IMR-90 (cell line): ENCODE data around the gene PRPH2. TPM values are rescaled to one million over a fixed set of nuclear protein-coding genes. Genes with fewer than 3 reads are reported as not detected.

Experiments
- ATAC-seq: fragments of 200-7000 bp; cut with Tn5 transposase; 2 replicates; pipeline ENCODE4 v1.9.1; 2020; ENCODE audit warnings: low read depth, mild to moderate bottlenecking, moderate library complexity
- BruUV-seq: library from RNA; stranded (reverse); fragments of 400-500 nt; replicated peaks from 2 replicates; lab custom pipeline; 2021; lab: Mats Ljungman, UMichigan
- CTCF ChIA-PET: fragments of 300-600 bp; formaldehyde crosslinking; extraction: SDS; loops from one replicate; lab custom pipeline; 2021; ENCODE audit warnings: antibody characterized with exemption; lab: Yijun Ruan, JAX
- POLR2A ChIA-PET: fragments of 300-600 bp; sonication (Branson Sonifier 250); formaldehyde crosslinking; loops from one replicate; lab custom pipeline; 2022; ENCODE audit warnings: antibody characterized with exemption; ENCODE audit not compliant: unreplicated experiment; lab: Charles Lee
- DNase-seq: peaks from one replicate; pipeline ENCODE4 v3.0.0; 2013
- H2AFZ ChIP-seq: replicated peaks from 2 replicates; pipeline ENCODE3; 2013; ENCODE audit warnings: low read length, mild to moderate bottlenecking; ENCODE audit not compliant: poor library complexity
- H2AK5ac ChIP-seq: 2 replicates; pipeline ENCODE4 v1.6.1; 2013; ENCODE audit warnings: low read depth, low read length, inconsistent platforms
- H2AK9ac ChIP-seq: replicated peaks from 2 replicates; pipeline ENCODE3; 2013; ENCODE audit warnings: mild to moderate bottlenecking, low read depth, low read length, moderate library complexity; ENCODE audit not compliant: poor library complexity
- H2BK120ac ChIP-seq: 2 replicates; pipeline ENCODE4 v1.6.1; 2013; ENCODE audit warnings: low read depth, low read length, inconsistent platforms
- H2BK15ac ChIP-seq: 3 replicates; pipeline ENCODE4 v1.6.1; 2013; ENCODE audit warnings: low read depth, low read length, inconsistent platforms
- H2BK20ac ChIP-seq: 2 replicates; pipeline ENCODE4 v1.6.1; 2013; ENCODE audit warnings: low read depth, mild to moderate bottlenecking, inconsistent platforms, low read length, moderate library complexity
- H2BK5ac ChIP-seq: 2 replicates; pipeline ENCODE4 v1.6.1; 2013; ENCODE audit warnings: mild to moderate bottlenecking, low read depth, low read length, inconsistent platforms; ENCODE audit not compliant: poor library complexity, severe bottlenecking
- H3K14ac ChIP-seq: replicated peaks from 2 replicates; pipeline ENCODE4 v1.6.1; 2013; ENCODE audit warnings: low read depth, low read length, inconsistent platforms
- H3K18ac ChIP-seq: 2 replicates; pipeline ENCODE4 v1.6.1; 2013; ENCODE audit warnings: low read depth, low read length, control low read depth
- H3K23ac ChIP-seq: 2 replicates; pipeline ENCODE4 v1.6.1; 2013; ENCODE audit warnings: low read depth, low read length, inconsistent platforms
- H3K27ac ChIP-seq: 2 replicates; pipeline ENCODE4 v1.5.1; 2013; ENCODE audit warnings: mild to moderate bottlenecking, control low read depth, low read length; ENCODE audit not compliant: insufficient read depth
- H3K27me3 ChIP-seq: 2 replicates; pipeline ENCODE4 v1.6.1; 2013; ENCODE audit warnings: low read length; ENCODE audit not compliant: control insufficient read depth, insufficient read depth
- H3K36me3 ChIP-seq: 2 replicates; pipeline ENCODE4 v1.6.1; 2013; ENCODE audit warnings: low read length, mixed read lengths; ENCODE audit not compliant: control insufficient read depth, insufficient read depth
- H3K4ac ChIP-seq: 2 replicates; pipeline ENCODE4 v1.6.1; 2013; ENCODE audit warnings: low read depth, low read length, inconsistent platforms
- H3K4me1 ChIP-seq: 2 replicates; pipeline ENCODE4 v1.6.1; 2013; ENCODE audit warnings: low read length, mixed read lengths; ENCODE audit not compliant: control insufficient read depth, insufficient read depth
- H3K4me2 ChIP-seq: 2 replicates; pipeline ENCODE4 v1.6.1; 2013; ENCODE audit warnings: low read depth, mild to moderate bottlenecking, control low read depth, low read length, moderate library complexity
- H3K4me3 ChIP-seq: 2 replicates; pipeline ENCODE4 v1.5.1; 2013; ENCODE audit warnings: low read depth, mild to moderate bottlenecking, control low read depth, low read length, moderate library complexity; ENCODE audit not compliant: insufficient read depth
- H3K56ac ChIP-seq: 2 replicates; pipeline ENCODE4 v1.6.1; 2013; ENCODE audit warnings: low read length, inconsistent platforms; ENCODE audit not compliant: insufficient read depth; ENCODE audit errors: extremely low read depth
- H3K79me1 ChIP-seq, 2 experiments: 2 replicates each; pipeline ENCODE4 v1.6.1; 2013; ENCODE audit warnings: low read length in 2 of 2, inconsistent platforms in 1 of 2, low read depth in 1 of 2
- H3K9ac ChIP-seq: 2 replicates; pipeline ENCODE4 v1.6.1; 2013; ENCODE audit warnings: low read depth, low read length, control low read depth
- H3K9me1 ChIP-seq: 2 replicates; pipeline ENCODE4 v1.6.1; 2013; ENCODE audit warnings: low read length, inconsistent platforms; ENCODE audit not compliant: insufficient read depth
- H3K9me3 ChIP-seq: 2 replicates; pipeline ENCODE4 v1.6.1; 2013; ENCODE audit warnings: low read length; ENCODE audit not compliant: control insufficient read depth, insufficient read depth
- H4K20me1 ChIP-seq: 2 replicates; pipeline ENCODE4 v1.6.1; 2013; ENCODE audit warnings: low read length, inconsistent platforms; ENCODE audit not compliant: insufficient read depth
- H4K5ac ChIP-seq: 2 replicates; pipeline ENCODE4 v1.6.1; 2013; ENCODE audit warnings: mild to moderate bottlenecking, low read depth, low read length, control low read depth
- H4K8ac ChIP-seq, 2 experiments: 2 replicates each; pipeline ENCODE4 v1.6.1; 2013; ENCODE audit warnings: low read depth in 2 of 2, low read length in 2 of 2, control low read depth in 1 of 2, inconsistent platforms in 1 of 2
- H4K91ac ChIP-seq: 2 replicates; pipeline ENCODE4 v1.6.1; 2013; ENCODE audit warnings: low read depth, low read length, inconsistent platforms; ENCODE audit not compliant: insufficient read depth
- CEBPB ChIP-seq: IDR thresholded peaks from 2 replicates; pipeline ENCODE4 v1.6.1; 2012; ENCODE audit warnings: low read depth, low read length, improper control_type of control experiment
- CHD1 ChIP-seq: IDR thresholded peaks from 2 replicates; pipeline ENCODE4 v1.6.1; 2012; ENCODE audit warnings: low read depth, low read length, improper control_type of control experiment
- MAZ ChIP-seq: IDR thresholded peaks from 2 replicates; pipeline ENCODE4 v1.6.1; 2012; ENCODE audit warnings: low read depth, mild to moderate bottlenecking, low read length, improper control_type of control experiment, moderate library complexity, borderline replicate concordance
- MXI1 ChIP-seq: IDR thresholded peaks from 2 replicates; pipeline ENCODE4 v1.6.1; 2012; ENCODE audit warnings: low read depth, mild to moderate bottlenecking, low read length, moderate library complexity, borderline replicate concordance
- RFX5 ChIP-seq: IDR thresholded peaks from 2 replicates; pipeline ENCODE4 v1.8.0; 2012; ENCODE audit warnings: low read depth, mild to moderate bottlenecking, low read length, moderate library complexity
- WGBS, 2 experiments: methylation state at CpG; one replicate each; pipeline versions ENCODE4 v1.1.5 to v1.1.7; 2013; ENCODE audit warnings: missing lambda C conversion rate in 2 of 2; ENCODE audit not compliant: insufficient read length in 1 of 2; ENCODE audit errors: extremely low coverage in 2 of 2; 5-methylcytosine and 5-hydroxymethylcytosine counted together
- dilution Hi-C: fragments of 300-500 bp; cut with HindIII; formaldehyde crosslinking; loops from one replicate; pipeline ENCODE4 v1.14.3; 2018; ENCODE audit warnings: low sequenced_read_pairs; ENCODE audit not compliant: unreplicated experiment
- in situ Hi-C: fragments of 300-500 bp; cut with MboI; formaldehyde crosslinking; loops from 3 replicates; pipeline ENCODE4 v1.14.3; 2019; ENCODE audit warnings: low sequenced_read_pairs, inconsistent platforms, mixed read lengths
- intact Hi-C: fragments of 100-400 bp; cut with micrococcal nuclease; formaldehyde crosslinking; loops from 2 replicates; pipeline ENCODE4 v1.10.0; 2022
- polyA plus RNA-seq, 3 experiments: library from polyadenylated mRNA; depleted of rRNA; stranded (reverse); fragments of >200 nt; gene quantifications; 2 replicates each; pipeline ENCODE4 v1.2.3, GENCODE V29; 2012; ENCODE audit warnings: low replicate concordance in 1 of 3
- total RNA-seq: library from RNA; depleted of rRNA; stranded (reverse); fragments of >200 nt; gene quantifications from 2 replicates; pipeline ENCODE4 v1.2.3, GENCODE V29; 2012
- TF ChIP-seq, protein P1 (sequence below): fragments of 150-350 bp; IDR thresholded peaks from 2 replicates; pipeline ENCODE4 v1.6.1; 2017; ENCODE audit warnings: mild to moderate bottlenecking, antibody characterized with exemption, low read length, low read depth
- TF ChIP-seq, protein P2 (sequence below): conservative IDR thresholded peaks from 2 replicates; pipeline ENCODE4 v1.5.1; 2012; ENCODE audit warnings: mild to moderate bottlenecking, low read depth, low read length, improper control_type of control experiment

PRPH2 gene
- total and polyA plus RNA-seq, 2 of the 4 experiments (the other 2 are of a cell fraction) = 1.0 to 1.1 TPM

DNA sequence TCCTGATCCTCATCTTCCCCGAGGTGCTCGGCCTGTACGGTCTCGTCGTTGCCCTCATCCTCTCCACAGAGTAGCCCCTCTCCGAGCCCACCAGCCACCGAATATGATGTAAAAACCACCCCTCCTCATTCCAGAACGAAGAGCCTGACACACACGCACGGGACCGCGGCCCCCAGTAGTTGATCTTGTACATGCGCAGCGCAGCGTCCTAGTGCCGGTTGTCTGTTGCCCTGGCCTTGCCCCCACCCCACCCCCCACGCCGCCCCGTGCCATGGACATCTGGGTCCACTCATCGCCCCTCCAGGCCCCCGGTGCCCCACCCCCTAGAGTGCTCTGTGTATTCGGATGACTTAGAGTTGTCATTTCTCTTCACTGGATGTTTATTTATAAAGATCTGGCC is 5.2 kb upstream of the PRPH2 start:
- Histone ChIP-seq H3K56ac (no peak overlapping the region), H4K5ac (peak overlapping the region; percentile 99), H2BK20ac (peak overlapping the region; percentile 66), H2BK120ac (peak overlapping the region; percentile 94), H3K9ac (peak overlapping the region; percentile 82), H2AFZ (peak overlapping the region; percentile 93), H3K9me3 (no peaks in the 10 kb centered on the region), H3K4ac (peak overlapping the region; percentile 86), H3K4me2 (peak overlapping the region; percentile 90), H3K18ac (peak overlapping the region; percentile 97), H3K79me1 (peaks cover 0 to 9% of the 10 kb centered on the region in 2 experiments; a peak in 2 of 4 replicates), H3K14ac (peak overlapping the region; percentile 97), H2AK9ac (peak overlapping the region; percentile 86), H3K36me3 (no peaks in the 10 kb centered on the region), H3K27ac (peak overlapping the region; percentile 92), H3K27me3 (no peaks in the 10 kb centered on the region), H3K4me1 (peaks cover 9% of the 10 kb centered on the region), H3K9me1 (peaks cover 6% of the 10 kb centered on the region; the same call in 1 of the 2 replicates), H3K4me3 (peak overlapping the region; percentile 43), H4K91ac (peak overlapping the region; percentile 83), H2BK15ac (peak overlapping the region; percentile 93; the same call in 1 of the 3 replicates), H2AK5ac (peak overlapping the region; percentile 71; the same call in 1 of the 2 replicates), H4K8ac (peak overlapping the region; percentile 68 to 99), H3K23ac (peak overlapping the region; percentile 98), H4K20me1 (no peaks in the 10 kb centered on the region), H2BK5ac (peak overlapping the region; percentile 87)
- intact Hi-C loops = loop anchor here (2.0 kb wide), 1 partner anchor 55 kb away; the partner anchor contains the start of gene BICRAL
- DNase-seq (no peak), ATAC-seq (peak; percentile 26)
- in situ Hi-C loops = no loop called here
- no TSS peak for BruUV-seq
- 20% methylated on average over 3 of the region's 22 CpGs; no CpG with 5 or more reads in 1 of the 2 experiments for WGBS, 2 experiments
- CTCF ChIA-PET = interaction anchor here (0.6 to 2.3 kb wide), 2 partner anchors 76 to 146 kb away, joined by 3 to 9 read pairs; no protein-coding TSS in a partner anchor
- dilution Hi-C loops = no loop called here
- POLR2A ChIA-PET = interaction anchor here (0.6 kb wide), 1 partner anchor 55 kb away, joined by 3 read pairs; no protein-coding TSS in a partner anchor
- TF ChIP-seq, protein P1, sequence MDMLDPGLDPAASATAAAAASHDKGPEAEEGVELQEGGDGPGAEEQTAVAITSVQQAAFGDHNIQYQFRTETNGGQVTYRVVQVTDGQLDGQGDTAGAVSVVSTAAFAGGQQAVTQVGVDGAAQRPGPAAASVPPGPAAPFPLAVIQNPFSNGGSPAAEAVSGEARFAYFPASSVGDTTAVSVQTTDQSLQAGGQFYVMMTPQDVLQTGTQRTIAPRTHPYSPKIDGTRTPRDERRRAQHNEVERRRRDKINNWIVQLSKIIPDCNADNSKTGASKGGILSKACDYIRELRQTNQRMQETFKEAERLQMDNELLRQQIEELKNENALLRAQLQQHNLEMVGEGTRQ = no peak
- TF ChIP-seq MAZ (no peak), CEBPB (no peak), CHD1 (no peak), RFX5 (no peak), MXI1 (no peak)
- TF ChIP-seq, protein P2, sequence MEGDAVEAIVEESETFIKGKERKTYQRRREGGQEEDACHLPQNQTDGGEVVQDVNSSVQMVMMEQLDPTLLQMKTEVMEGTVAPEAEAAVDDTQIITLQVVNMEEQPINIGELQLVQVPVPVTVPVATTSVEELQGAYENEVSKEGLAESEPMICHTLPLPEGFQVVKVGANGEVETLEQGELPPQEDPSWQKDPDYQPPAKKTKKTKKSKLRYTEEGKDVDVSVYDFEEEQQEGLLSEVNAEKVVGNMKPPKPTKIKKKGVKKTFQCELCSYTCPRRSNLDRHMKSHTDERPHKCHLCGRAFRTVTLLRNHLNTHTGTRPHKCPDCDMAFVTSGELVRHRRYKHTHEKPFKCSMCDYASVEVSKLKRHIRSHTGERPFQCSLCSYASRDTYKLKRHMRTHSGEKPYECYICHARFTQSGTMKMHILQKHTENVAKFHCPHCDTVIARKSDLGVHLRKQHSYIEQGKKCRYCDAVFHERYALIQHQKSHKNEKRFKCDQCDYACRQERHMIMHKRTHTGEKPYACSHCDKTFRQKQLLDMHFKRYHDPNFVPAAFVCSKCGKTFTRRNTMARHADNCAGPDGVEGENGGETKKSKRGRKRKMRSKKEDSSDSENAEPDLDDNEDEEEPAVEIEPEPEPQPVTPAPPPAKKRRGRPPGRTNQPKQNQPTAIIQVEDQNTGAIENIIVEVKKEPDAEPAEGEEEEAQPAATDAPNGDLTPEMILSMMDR = no peak
